ENCODE measurements around the gene LRRC52. TPM values are rescaled to one million over a fixed set of nuclear protein-coding genes. Genes with fewer than 3 reads are reported as not detected.

Gene LRRC52
- total and polyA plus RNA-seq, 2 of the 8 experiments (the other 6 are each of a cell fraction or from before 2014, with no cell fraction given) = 0.05 TPM; not detected in 1

GRCh38 chr1:165539908-165540307 is 3.9 kb upstream of the LRRC52 start:
- CTCF ChIA-PET (ENCODE audit: partially characterized antibody) = interaction anchor here (0.9 to 1.4 kb wide), 2 partner anchors 15 to 58 kb away, joined by 3 read pairs; no protein-coding TSS in a partner anchor
- H2BK15ac ChIP-seq (ENCODE audit: low read length) = no peak overlapping the region
- H3K9ac ChIP-seq (replicated peaks in 1 of 4; ENCODE audit: extremely low read depth in 1 of 4, low read depth in 3 of 4, low read length in 3 of 4) = no peak overlapping the region
- no peak overlapping the region for H2AFZ ChIP-seq (ENCODE audit: low read length)
- no peak overlapping the region for H2BK120ac ChIP-seq (replicated peaks; ENCODE audit: low read depth, low read length)
- no peak overlapping the region for H3K4me2 ChIP-seq (ENCODE audit: insufficient read depth in 1 of 2, low read depth in 2 of 2, low read length in 2 of 2)
- H4K20me1 ChIP-seq (replicated peaks in 1 of 2; ENCODE audit: control insufficient read depth in 1 of 2, insufficient read depth in 2 of 2, low read length in 2 of 2) = no peaks in the 10 kb centered on the region
- H4K91ac ChIP-seq (replicated peaks; ENCODE audit: insufficient read length, low read length) = no peak overlapping the region
- H3K18ac ChIP-seq (ENCODE audit: extremely low read depth, low read length) = no peak overlapping the region
- H4K8ac ChIP-seq (ENCODE audit: extremely low read depth, insufficient read depth, low read length) = no peak overlapping the region
- peaks cover 0 to 10% (median 6%) of the 10 kb centered on the region in 4 experiments; a peak in 4 of 7 replicates for H3K27me3 ChIP-seq (replicated peaks in 1 of 4; ENCODE audit: control insufficient read depth in 3 of 4, extremely low read depth in 1 of 4, insufficient read depth in 3 of 4, low read length in 3 of 4)
- H4K5ac ChIP-seq (ENCODE audit: insufficient read length, low read depth, low read length) = no peak overlapping the region
- WGBS, 2 experiments (ENCODE audit: extremely low coverage in 1 of 2, insufficient coverage in 1 of 2, insufficient read length in 1 of 2, insufficient replicate concordance in 2 of 2, low coverage in 1 of 2, low lambda C conversion rate in 2 of 2, missing lambda C conversion rate in 1 of 2) = 83% methylated on average over 3 of the region's 3 CpGs; no CpG with 5 or more reads in 1 of the 2 experiments
- no peaks in the 10 kb centered on the region for H3K23me2 ChIP-seq (ENCODE audit: low read depth, low read length)
- H2BK5ac ChIP-seq (ENCODE audit: low read depth, low read length) = no peak overlapping the region
- no peaks in the 10 kb centered on the region for H3K79me1 ChIP-seq (ENCODE audit: low read depth, low read length)
- no peak overlapping the region for H3K56ac ChIP-seq (replicated peaks; ENCODE audit: insufficient read length, low read depth, low read length)
- no peak for DNase-seq (ENCODE audit: low read depth in 1 of 2, low spot score in 2 of 2)
- H3K4me3 ChIP-seq (ENCODE audit: extremely low read depth in 1 of 4, insufficient read depth in 2 of 4, low read depth in 3 of 4, low read length in 4 of 4) = no peak overlapping the region
- POLR2A ChIA-PET (ENCODE audit: partially characterized antibody) = no interaction called here
- H3K9me3 ChIP-seq (ENCODE audit: insufficient read depth in 2 of 2, low read depth in 1 of 2, low read length in 1 of 2) = no peaks in the 10 kb centered on the region
- no peak overlapping the region for H3K27ac ChIP-seq (ENCODE audit: low read depth, low read length)
- no peak for FAIRE-seq
- no peak overlapping the region for H2AK5ac ChIP-seq (ENCODE audit: low read depth, low read length)
- no peaks in the 10 kb centered on the region for H3K36me3 ChIP-seq (ENCODE audit: control insufficient read depth in 2 of 4, insufficient read depth in 4 of 4, low read length in 3 of 4)
- H3K4me1 ChIP-seq (replicated peaks in 1 of 4; ENCODE audit: control insufficient read depth in 3 of 4, insufficient read depth in 4 of 4, low read length in 3 of 4) = peaks cover 4 to 10% (median 7%) of the 10 kb centered on the region in 4 experiments; a peak in 5 of 7 replicates
- no peak overlapping the region for H2BK20ac ChIP-seq (ENCODE audit: low read length)
- no peak overlapping the region for H3K23ac ChIP-seq (ENCODE audit: insufficient read length)
- H3K14ac ChIP-seq (ENCODE audit: insufficient read length) = no peak overlapping the region
- H2BK12ac ChIP-seq (ENCODE audit: low read depth, low read length) = no peak overlapping the region
- H3K79me2 ChIP-seq (ENCODE audit: control insufficient read depth in 1 of 2, insufficient read depth in 2 of 2, low read length in 2 of 2) = no peaks in the 10 kb centered on the region
- no peak overlapping the region for H3K4ac ChIP-seq (replicated peaks; ENCODE audit: insufficient read length, low read depth, low read length)
- TF ChIP-seq SIRT6 (IDR thresholded peaks at IDR 0.05; ENCODE audit: low read length) (no peak), CHD1 (IDR thresholded peaks at IDR 0.05; ENCODE audit: low read depth, low read length) (no peak), SUZ12 (IDR thresholded peaks at IDR 0.05; ENCODE audit: low read length) (no peak), CEBPB (IDR thresholded peaks at IDR 0.05; ENCODE audit: low read depth, low read length) (no peak), HDAC2 (IDR thresholded peaks at IDR 0.05; ENCODE audit: borderline replicate concordance in 1 of 2, low read depth in 2 of 2, low read length in 2 of 2) (no peak), TAF1 (IDR thresholded peaks at IDR 0.05; ENCODE audit: low read depth, low read length) (no peak), CREB1 (IDR thresholded peaks at IDR 0.05) (no peak), CTBP2 (IDR thresholded peaks at IDR 0.05; ENCODE audit: borderline replicate concordance, insufficient read depth, insufficient read length, low read length) (no peak), HDAC6 (IDR thresholded peaks at IDR 0.05; ENCODE audit: low read depth, low read length) (no peak), NRF1 (IDR thresholded peaks at IDR 0.05; ENCODE audit: low read depth, low read length) (no peak), RFX5 (IDR thresholded peaks at IDR 0.05; ENCODE audit: borderline replicate concordance, low read depth, low read length) (no peak), EP300 (IDR thresholded peaks at IDR 0.05; ENCODE audit: borderline replicate concordance in 1 of 2, low read depth in 2 of 2, low read length in 2 of 2) (no peak), PHF8 (conservative IDR thresholded peaks at IDR 0.05; ENCODE audit: low read depth, low read length) (no peak)
- TF ChIP-seq, protein P1, sequence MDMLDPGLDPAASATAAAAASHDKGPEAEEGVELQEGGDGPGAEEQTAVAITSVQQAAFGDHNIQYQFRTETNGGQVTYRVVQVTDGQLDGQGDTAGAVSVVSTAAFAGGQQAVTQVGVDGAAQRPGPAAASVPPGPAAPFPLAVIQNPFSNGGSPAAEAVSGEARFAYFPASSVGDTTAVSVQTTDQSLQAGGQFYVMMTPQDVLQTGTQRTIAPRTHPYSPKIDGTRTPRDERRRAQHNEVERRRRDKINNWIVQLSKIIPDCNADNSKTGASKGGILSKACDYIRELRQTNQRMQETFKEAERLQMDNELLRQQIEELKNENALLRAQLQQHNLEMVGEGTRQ (IDR thresholded peaks at IDR 0.05; ENCODE audit: low read length) = no peak
